HCT116 (cell line): ENCODE data around the gene UBAC2. TPM values are rescaled to one million over a fixed set of nuclear protein-coding genes. Genes with fewer than 3 reads are reported as not detected.
"Not testable (repeated sequence)": the region's sequence is repeated elsewhere in the genome, so short reads cannot be mapped to it uniquely, and the experiment has no call there.

Experiments
- ATAC-seq: fragments of 200-7000 bp; cut with Tn5 transposase; 2 replicates; pipeline ENCODE4 v1.9.1; 2020; ENCODE audit warnings: mild to moderate bottlenecking, moderate library complexity
- BruUV-seq: library from RNA; stranded (reverse); fragments of 400-500 nt; replicated peaks from 2 replicates; lab custom pipeline; 2021; lab: Mats Ljungman, UMichigan
- CTCF ChIA-PET: fragments of 300-600 bp; sonication (Branson Sonifier 250); formaldehyde crosslinking; loops from one replicate; lab custom pipeline; 2021; ENCODE audit warnings: antibody characterized with exemption; lab: Charles Lee
- POLR2A ChIA-PET: fragments of 300-600, 350-600 bp; sonication (Branson Sonifier 250); formaldehyde crosslinking; loops from one replicate; lab custom pipeline; 2021; ENCODE audit warnings: antibody characterized with exemption; lab: Charles Lee
- RAD21 ChIA-PET, 2 experiments: fragments of 300-600 bp; sonication (Branson Sonifier 250); formaldehyde crosslinking; loops; one replicate each; lab custom pipeline; 2023; ENCODE audit warnings: low total read pairs in 2 of 2; ENCODE audit not compliant: uncharacterized antibody in 2 of 2, unreplicated experiment in 2 of 2, low non-redundant PET in 1 of 2; lab: Charles Lee
- DNase-seq: peaks from one replicate; pipeline ENCODE4 v3.0.0-alpha.2; 2010; ENCODE audit warnings: low read depth, low spot score
- H2AFZ ChIP-seq: fragments of 200-600 bp; shearing (Covaris generic), sonication (generic); 2 replicates; pipeline ENCODE4 v1.6.1; 2017; ENCODE audit warnings: low read depth, mixed run types, mixed read lengths, antibody characterized with exemption, low read length; ENCODE audit not compliant: poor library complexity, severe bottlenecking
- H3K27ac ChIP-seq: 2 replicates; pipeline ENCODE4 v1.5.1; 2012; ENCODE audit warnings: low read depth, low read length
- H3K27me3 ChIP-seq: fragments of 200-600 bp; sonication (generic); 2 replicates; pipeline ENCODE4 v1.6.1; 2016; ENCODE audit warnings: mixed run types, low read length, mixed read lengths; ENCODE audit not compliant: insufficient read depth
- H3K36me3 ChIP-seq, 2 experiments: fragments of 200-500 bp in 1 of 2; fragments of 200-600 bp in 1 of 2; sonication (Bioruptor generic) in 1 of 2; sonication (generic) in 1 of 2; 2 replicates each; pipeline versions ENCODE4 v1.5.1 to v1.6.1; 2014 to 2016; ENCODE audit warnings: low read length in 2 of 2, inconsistent platforms in 1 of 2, mixed read lengths in 1 of 2, mixed run types in 1 of 2; ENCODE audit not compliant: insufficient read depth in 2 of 2, control insufficient read depth in 1 of 2
- H3K4me1 ChIP-seq, 2 experiments: fragments of 200-600 bp in 1 of 2; sonication (generic) in 1 of 2; 2 replicates each; pipeline versions ENCODE4 v1.5.1 to v1.6.1; 2012 to 2017; ENCODE audit warnings: low read length in 2 of 2, inconsistent platforms in 1 of 2, mild to moderate bottlenecking in 1 of 2, mixed read lengths in 1 of 2, mixed run types in 1 of 2, moderate library complexity in 1 of 2; ENCODE audit not compliant: insufficient read depth in 2 of 2, control insufficient read depth in 1 of 2
- H3K4me2 ChIP-seq: fragments of 200-600 bp; sonication (generic); 2 replicates; pipeline ENCODE4 v1.6.1; 2017; ENCODE audit warnings: mixed run types, low read length, mixed read lengths
- H3K4me3 ChIP-seq, 2 experiments: fragments of 200-600 bp in 1 of 2; sonication (generic) in 1 of 2; replicated peaks in 1 of 2; 2 replicates each; pipeline ENCODE4 v1.5.1; 2011 to 2016; ENCODE audit warnings: low read length in 2 of 2, control low read depth in 1 of 2, low read depth in 1 of 2, mild to moderate bottlenecking in 1 of 2, mixed read lengths in 1 of 2, mixed run types in 1 of 2
- H3K79me2 ChIP-seq: fragments of 200-600 bp; sonication (generic); 2 replicates; pipeline ENCODE4 v1.6.1; 2017; ENCODE audit warnings: mild to moderate bottlenecking, mixed run types, low read length, moderate library complexity, mixed read lengths; ENCODE audit not compliant: insufficient read depth
- H3K9ac ChIP-seq: fragments of 200-600 bp; sonication (generic); 2 replicates; pipeline ENCODE4 v1.6.1; 2016; ENCODE audit warnings: low read length, mixed read lengths
- H3K9me2 ChIP-seq: fragments of 200-600 bp; sonication (generic), shearing (Covaris generic); 2 replicates; pipeline ENCODE4 v1.6.1; 2017; ENCODE audit warnings: mixed run types, mild to moderate bottlenecking, moderate library complexity; ENCODE audit not compliant: insufficient read depth
- H3K9me3 ChIP-seq, 2 experiments: fragments of 200-500 bp in 1 of 2; fragments of 200-600 bp in 1 of 2; sonication (Bioruptor generic) in 1 of 2; sonication (generic) in 1 of 2; 2 replicates each; pipeline ENCODE4 v1.6.1; 2014 to 2017; ENCODE audit warnings: low read length in 2 of 2, mixed read lengths in 2 of 2, inconsistent platforms in 1 of 2, low read depth in 1 of 2, mild to moderate bottlenecking in 1 of 2, mixed run types in 1 of 2, moderate library complexity in 1 of 2; ENCODE audit not compliant: control insufficient read depth in 1 of 2, insufficient read depth in 1 of 2
- H4K20me1 ChIP-seq: fragments of 200-600 bp; sonication (generic), shearing (Covaris generic); 2 replicates; pipeline ENCODE4 v1.6.1; 2017; ENCODE audit warnings: mixed run types, mild to moderate bottlenecking, moderate library complexity; ENCODE audit not compliant: insufficient read depth
- ATF3 ChIP-seq: IDR thresholded peaks from 2 replicates; pipeline ENCODE4 v1.6.1; 2012
- CBX3 ChIP-seq: IDR thresholded peaks from 2 replicates; pipeline ENCODE4 v1.6.1; 2012; ENCODE audit warnings: low read depth
- CEBPB ChIP-seq: IDR thresholded peaks from 2 replicates; pipeline ENCODE4 v1.6.1; 2012; ENCODE audit warnings: low read depth
- CTCF ChIP-seq, 3 experiments: fragments of 200-600 bp in 1 of 3; sonication (generic) in 1 of 3; IDR thresholded peaks in 2 of 3; conservative IDR thresholded peaks in 1 of 3; 2 replicates each; pipeline ENCODE4 v1.5.1; 2012 to 2017; ENCODE audit warnings: low read depth in 2 of 3, low read length in 2 of 3, antibody characterized with exemption in 1 of 3, borderline replicate concordance in 1 of 3, control low read depth in 1 of 3, mild to moderate bottlenecking in 1 of 3, mixed read lengths in 1 of 3, mixed run types in 1 of 3, moderate library complexity in 1 of 3; ENCODE audit not compliant: insufficient read depth in 1 of 3
- EZH2 ChIP-seq: fragments of 200-600 bp; sonication (generic); IDR thresholded peaks from 2 replicates; pipeline ENCODE4 v1.6.1; 2017; ENCODE audit warnings: antibody characterized with exemption, mixed run types
- FOSL1 ChIP-seq: IDR thresholded peaks from 2 replicates; pipeline ENCODE4 v1.6.1; 2012; ENCODE audit warnings: low read depth
- JUND ChIP-seq: IDR thresholded peaks from 2 replicates; pipeline ENCODE4 v1.6.1; 2012
- MAX ChIP-seq: IDR thresholded peaks from 2 replicates; pipeline ENCODE4 v1.6.1; 2012
- POLR2AphosphoS5 ChIP-seq: IDR thresholded peaks from 2 replicates; pipeline ENCODE4 v1.6.1; 2011; ENCODE audit warnings: mild to moderate bottlenecking, low read depth, low read length, moderate library complexity
- SP1 ChIP-seq: IDR thresholded peaks from 2 replicates; pipeline ENCODE4 v1.6.1; 2012; ENCODE audit warnings: low read depth
- TCF7L2 ChIP-seq: IDR thresholded peaks from 2 replicates; pipeline ENCODE4 v1.7.0; 2011; ENCODE audit warnings: borderline replicate concordance, inconsistent platforms; ENCODE audit not compliant: insufficient read depth, insufficient read length; ENCODE audit errors: extremely low read depth
- ZFX ChIP-seq: fragments of 450-650 bp; IDR thresholded peaks from 2 replicates; pipeline ENCODE4 v1.6.1; 2017
- intact Hi-C: fragments of 100-400 bp; cut with micrococcal nuclease; formaldehyde crosslinking; loops from 2 replicates; pipeline ENCODE4 v1.10.0; 2022
- total RNA-seq: library from RNA; stranded (reverse); gene quantifications from one replicate; pipeline ENCODE4 v1.2.1, GENCODE V29; 2021; ENCODE audit not compliant: unreplicated experiment
- TF ChIP-seq, protein P1 (sequence below): IDR thresholded peaks from 2 replicates; pipeline ENCODE4 v1.6.1; 2012; ENCODE audit warnings: low read depth

Gene UBAC2
- total RNA-seq, 1 experiment from 2014 or later: 67.4 TPM

DNA sequence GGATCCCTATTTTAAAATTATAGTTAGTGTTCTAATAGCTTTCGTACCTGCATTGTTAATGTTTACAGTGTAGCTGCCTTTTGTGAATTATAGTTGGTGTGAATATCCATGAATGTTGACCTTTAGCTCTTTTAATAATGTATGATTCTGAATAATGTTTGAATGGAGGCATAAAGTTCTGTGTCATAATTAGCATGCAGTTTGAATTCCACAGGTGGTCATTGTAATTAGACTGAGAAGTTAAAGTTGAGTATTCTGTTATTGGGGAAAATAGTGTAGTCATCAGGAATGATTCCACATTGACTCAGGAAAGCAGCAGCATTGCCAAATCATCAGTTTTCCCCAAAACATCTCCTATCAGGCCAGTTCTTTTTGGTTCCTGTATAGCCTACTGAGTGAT lies 45.4 kb downstream of the UBAC2 start:
- H3K9me3 ChIP-seq: no peaks in the 10 kb centered on the region
- no peaks in the 10 kb centered on the region for H3K9me2 ChIP-seq
- H3K79me2 ChIP-seq: peaks cover 17% of the 10 kb centered on the region
- intact Hi-C loops: no loop called here
- H3K9ac ChIP-seq: no peak overlapping the region
- H3K4me3 ChIP-seq: no peak overlapping the region
- ChIA-PET CTCF (no interaction called here), POLR2A (no interaction called here), RAD21 (no interaction called here)
- H3K4me2 ChIP-seq: no peak overlapping the region
- H4K20me1 ChIP-seq: no peaks in the 10 kb centered on the region; the same call in 1 of the 2 replicates
- no peaks in the 10 kb centered on the region for H3K4me1 ChIP-seq
- H3K27me3 ChIP-seq: no peaks in the 10 kb centered on the region
- DNase-seq (no peak), ATAC-seq (no peak)
- TF ChIP-seq CEBPB (no peak), FOSL1 (no peak), EZH2 (no peak), ZFX (no peak), TCF7L2 (no peak), CTCF (IDR thresholded peaks at IDR 0.05 in 2 of 3, conservative IDR thresholded peaks at IDR 0.05 in 1 of 3; ENCODE audit: borderline replicate concordance in 1 of 3, insufficient read depth in 1 of 3, low read depth in 2 of 3, low read length in 2 of 3) (no peak), MAX (no peak), POLR2AphosphoS5 (no peak), ATF3 (no peak), SP1 (no peak), CBX3 (no peak), JUND (no peak)
- TF ChIP-seq, protein P1, sequence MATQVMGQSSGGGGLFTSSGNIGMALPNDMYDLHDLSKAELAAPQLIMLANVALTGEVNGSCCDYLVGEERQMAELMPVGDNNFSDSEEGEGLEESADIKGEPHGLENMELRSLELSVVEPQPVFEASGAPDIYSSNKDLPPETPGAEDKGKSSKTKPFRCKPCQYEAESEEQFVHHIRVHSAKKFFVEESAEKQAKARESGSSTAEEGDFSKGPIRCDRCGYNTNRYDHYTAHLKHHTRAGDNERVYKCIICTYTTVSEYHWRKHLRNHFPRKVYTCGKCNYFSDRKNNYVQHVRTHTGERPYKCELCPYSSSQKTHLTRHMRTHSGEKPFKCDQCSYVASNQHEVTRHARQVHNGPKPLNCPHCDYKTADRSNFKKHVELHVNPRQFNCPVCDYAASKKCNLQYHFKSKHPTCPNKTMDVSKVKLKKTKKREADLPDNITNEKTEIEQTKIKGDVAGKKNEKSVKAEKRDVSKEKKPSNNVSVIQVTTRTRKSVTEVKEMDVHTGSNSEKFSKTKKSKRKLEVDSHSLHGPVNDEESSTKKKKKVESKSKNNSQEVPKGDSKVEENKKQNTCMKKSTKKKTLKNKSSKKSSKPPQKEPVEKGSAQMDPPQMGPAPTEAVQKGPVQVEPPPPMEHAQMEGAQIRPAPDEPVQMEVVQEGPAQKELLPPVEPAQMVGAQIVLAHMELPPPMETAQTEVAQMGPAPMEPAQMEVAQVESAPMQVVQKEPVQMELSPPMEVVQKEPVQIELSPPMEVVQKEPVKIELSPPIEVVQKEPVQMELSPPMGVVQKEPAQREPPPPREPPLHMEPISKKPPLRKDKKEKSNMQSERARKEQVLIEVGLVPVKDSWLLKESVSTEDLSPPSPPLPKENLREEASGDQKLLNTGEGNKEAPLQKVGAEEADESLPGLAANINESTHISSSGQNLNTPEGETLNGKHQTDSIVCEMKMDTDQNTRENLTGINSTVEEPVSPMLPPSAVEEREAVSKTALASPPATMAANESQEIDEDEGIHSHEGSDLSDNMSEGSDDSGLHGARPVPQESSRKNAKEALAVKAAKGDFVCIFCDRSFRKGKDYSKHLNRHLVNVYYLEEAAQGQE: no peak
- H3K36me3 ChIP-seq: peaks cover 2 to 8% of the 10 kb centered on the region in 2 experiments; a peak in 1 of 4 replicates
- no peak overlapping the region for H3K27ac ChIP-seq
- TSS peak; percentile 16 for BruUV-seq
- H2AFZ ChIP-seq: no peak overlapping the region

DNA sequence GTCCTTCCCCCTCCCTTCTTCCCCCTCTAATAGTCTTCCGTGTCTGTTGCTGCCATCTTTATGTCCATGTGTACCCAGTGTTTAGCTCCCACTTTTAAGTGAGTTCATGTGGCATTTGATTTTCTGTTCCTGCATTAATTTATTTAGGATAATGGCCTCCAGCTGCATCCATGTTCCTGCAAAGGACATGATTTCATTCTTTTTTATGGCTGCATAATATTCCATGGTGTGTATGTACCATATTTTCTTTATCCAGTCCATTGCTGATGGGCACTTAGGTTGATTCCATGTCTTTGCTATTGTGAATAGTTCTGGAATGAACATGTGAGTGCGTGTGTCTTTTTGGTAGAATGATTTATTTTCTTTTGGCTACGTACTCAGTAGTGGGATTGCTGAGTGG lies 48.5 kb downstream of the UBAC2 start:
- H3K36me3 ChIP-seq, H3K9ac ChIP-seq, POLR2A ChIA-PET, ATAC-seq, H3K9me3 ChIP-seq, DNase-seq, H3K27me3 ChIP-seq, H3K4me3 ChIP-seq, RAD21 ChIA-PET, H3K4me1 ChIP-seq, H3K4me2 ChIP-seq, CTCF ChIA-PET, H3K27ac ChIP-seq, intact Hi-C loops, H2AFZ ChIP-seq, H4K20me1 ChIP-seq, BruUV-seq, H3K9me2 ChIP-seq: not testable (repeated sequence)
- peaks cover 18% of the 10 kb centered on the region; the same call in 1 of the 2 replicates for H3K79me2 ChIP-seq
